Astrocyte (in vitro differentiated cells and primary cell): ENCODE measurements around the gene DYRK4. TPM values are rescaled to one million over a fixed set of nuclear protein-coding genes. Genes with fewer than 3 reads are reported as not detected.

Experiments
- DNase-seq: peaks from one replicate; pipeline ENCODE4 v3.0.0-alpha.2; 2010; ENCODE audit warnings: low read depth
- FAIRE-seq: peaks from 2 replicates; lab custom pipeline; 2011; peaks lifted over from hg19 to GRCh38; lab: Jason Lieb, UNC
- H2AFZ ChIP-seq: 2 replicates; pipeline ENCODE4 v1.6.0; 2012; ENCODE audit warnings: low read depth, low read length, inconsistent platforms
- H3K27ac ChIP-seq: 2 replicates; pipeline ENCODE4 v1.5.1; 2011; ENCODE audit warnings: low read depth, low read length, inconsistent platforms
- H3K27me3 ChIP-seq: 2 replicates; pipeline ENCODE4 v1.6.0; 2011; ENCODE audit warnings: low read length, inconsistent platforms; ENCODE audit not compliant: insufficient read depth
- H3K36me3 ChIP-seq: 2 replicates; pipeline ENCODE4 v1.5.1; 2011; ENCODE audit warnings: low read length, inconsistent platforms; ENCODE audit not compliant: insufficient read depth
- H3K4me1 ChIP-seq: 2 replicates; pipeline ENCODE4 v1.5.1; 2011; ENCODE audit warnings: low read length, inconsistent platforms; ENCODE audit not compliant: insufficient read depth
- H3K4me2 ChIP-seq: 2 replicates; pipeline ENCODE4 v1.6.0; 2012; ENCODE audit warnings: low read length, inconsistent platforms
- H3K4me3 ChIP-seq: 2 replicates; pipeline ENCODE4 v1.5.1; 2011; ENCODE audit warnings: low read depth, mild to moderate bottlenecking, low read length, inconsistent platforms; ENCODE audit not compliant: insufficient read depth
- H3K79me2 ChIP-seq: 2 replicates; pipeline ENCODE4 v1.6.0; 2012; ENCODE audit warnings: mild to moderate bottlenecking, low read length, inconsistent platforms; ENCODE audit not compliant: insufficient read depth
- H3K9ac ChIP-seq: 2 replicates; pipeline ENCODE4 v1.6.0; 2012; ENCODE audit warnings: mild to moderate bottlenecking, low read length, inconsistent platforms
- H3K9me3 ChIP-seq: 2 replicates; pipeline ENCODE4 v1.5.1; 2012; ENCODE audit warnings: low read depth, mild to moderate bottlenecking, low read length, inconsistent platforms; ENCODE audit not compliant: insufficient read depth
- H4K20me1 ChIP-seq: 2 replicates; pipeline ENCODE4 v1.6.0; 2012; ENCODE audit warnings: low read length, inconsistent platforms; ENCODE audit not compliant: insufficient read depth
- H3K27ac Mint-ChIP-seq: one replicate; pipeline ENCODE4 v1.8.0; 2021; ENCODE audit warnings: mild to moderate bottlenecking, mixed read lengths; ENCODE audit not compliant: unreplicated experiment
- H3K27me3 Mint-ChIP-seq: one replicate; pipeline ENCODE4 v1.8.0; 2021; ENCODE audit warnings: low read depth, mixed read lengths; ENCODE audit not compliant: unreplicated experiment
- H3K36me3 Mint-ChIP-seq: one replicate; pipeline ENCODE4 v1.8.0; 2021; ENCODE audit warnings: low read depth, mixed read lengths; ENCODE audit not compliant: unreplicated experiment
- H3K4me1 Mint-ChIP-seq: one replicate; pipeline ENCODE4 v1.8.0; 2021; ENCODE audit warnings: low read depth, mixed read lengths; ENCODE audit not compliant: unreplicated experiment
- H3K4me3 Mint-ChIP-seq: one replicate; pipeline ENCODE4 v1.8.0; 2021; ENCODE audit warnings: mild to moderate bottlenecking, moderate library complexity, mixed read lengths; ENCODE audit not compliant: unreplicated experiment
- H3K9me3 Mint-ChIP-seq: one replicate; pipeline ENCODE4 v1.8.0; 2021; ENCODE audit warnings: mild to moderate bottlenecking, mixed read lengths; ENCODE audit not compliant: unreplicated experiment
- EZH2 ChIP-seq: IDR thresholded peaks from 2 replicates; pipeline ENCODE4 v1.6.1; 2012; ENCODE audit warnings: mild to moderate bottlenecking, low read length, inconsistent platforms; ENCODE audit not compliant: insufficient read depth
- total RNA-seq: library from RNA; stranded (reverse); gene quantifications from 2 replicates; pipeline ENCODE4 v1.2.1, GENCODE V29; 2021
- TF ChIP-seq, protein P1 (sequence below): IDR thresholded peaks from 2 replicates; pipeline ENCODE4 v1.5.1; 2011; ENCODE audit warnings: low read depth, mild to moderate bottlenecking, inconsistent platforms, low read length, moderate library complexity; ENCODE audit not compliant: insufficient read depth

DYRK4 gene
- total RNA-seq, 1 donor from 2014 or later = 33.9 TPM

DNA sequence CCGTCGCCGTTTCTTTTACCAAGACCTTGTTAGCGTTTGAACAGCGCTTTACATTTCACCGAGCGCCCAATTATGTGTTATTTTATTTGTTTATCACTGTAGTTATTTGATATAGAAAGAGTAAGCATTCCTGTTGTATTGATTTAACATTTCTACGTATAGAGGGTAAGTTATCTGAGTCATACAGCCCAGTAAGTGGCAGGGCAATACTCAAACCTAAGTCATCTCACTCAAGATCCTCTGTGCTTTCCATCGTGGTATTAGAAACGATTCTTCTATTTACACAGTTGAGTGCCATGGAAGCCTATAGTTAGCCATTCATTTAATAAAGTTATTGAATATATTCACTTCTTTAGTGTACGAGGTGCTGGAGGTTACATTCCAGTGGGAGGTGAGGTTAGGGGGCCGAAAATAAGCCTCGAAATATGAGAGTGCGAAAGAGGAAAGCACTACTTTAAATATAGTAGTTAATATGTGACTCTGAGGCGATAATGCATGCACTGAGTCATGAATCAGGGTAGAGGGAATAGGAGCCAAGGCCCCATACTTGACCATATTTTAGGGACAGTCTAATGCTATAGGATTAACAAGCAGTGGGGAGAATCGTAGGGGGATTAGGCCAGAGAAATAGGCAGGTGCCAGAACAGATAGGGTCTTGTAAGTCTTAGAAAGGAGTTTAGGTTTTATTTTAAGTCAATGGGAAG, 22.7 kb upstream of the DYRK4 start:
- no peaks in the 10 kb centered on the region for H3K9me3 ChIP-seq
- H3K27ac Mint-ChIP-seq = peak overlapping the region; percentile 53
- peaks cover 2% of the 10 kb centered on the region for H3K36me3 ChIP-seq
- no peaks in the 10 kb centered on the region for H3K27me3 ChIP-seq
- peak overlapping the region; percentile 90 for H3K4me2 ChIP-seq
- TF ChIP-seq, protein P1, sequence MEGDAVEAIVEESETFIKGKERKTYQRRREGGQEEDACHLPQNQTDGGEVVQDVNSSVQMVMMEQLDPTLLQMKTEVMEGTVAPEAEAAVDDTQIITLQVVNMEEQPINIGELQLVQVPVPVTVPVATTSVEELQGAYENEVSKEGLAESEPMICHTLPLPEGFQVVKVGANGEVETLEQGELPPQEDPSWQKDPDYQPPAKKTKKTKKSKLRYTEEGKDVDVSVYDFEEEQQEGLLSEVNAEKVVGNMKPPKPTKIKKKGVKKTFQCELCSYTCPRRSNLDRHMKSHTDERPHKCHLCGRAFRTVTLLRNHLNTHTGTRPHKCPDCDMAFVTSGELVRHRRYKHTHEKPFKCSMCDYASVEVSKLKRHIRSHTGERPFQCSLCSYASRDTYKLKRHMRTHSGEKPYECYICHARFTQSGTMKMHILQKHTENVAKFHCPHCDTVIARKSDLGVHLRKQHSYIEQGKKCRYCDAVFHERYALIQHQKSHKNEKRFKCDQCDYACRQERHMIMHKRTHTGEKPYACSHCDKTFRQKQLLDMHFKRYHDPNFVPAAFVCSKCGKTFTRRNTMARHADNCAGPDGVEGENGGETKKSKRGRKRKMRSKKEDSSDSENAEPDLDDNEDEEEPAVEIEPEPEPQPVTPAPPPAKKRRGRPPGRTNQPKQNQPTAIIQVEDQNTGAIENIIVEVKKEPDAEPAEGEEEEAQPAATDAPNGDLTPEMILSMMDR = no peak
- no peak for TF ChIP-seq EZH2
- peak overlapping the region; percentile 99 for H3K9ac ChIP-seq
- H3K27ac ChIP-seq = peak overlapping the region; percentile 100
- no peaks in the 10 kb centered on the region for H3K9me3 Mint-ChIP-seq
- no peaks in the 10 kb centered on the region for H3K36me3 Mint-ChIP-seq
- peak overlapping the region; percentile 97 for H3K4me3 Mint-ChIP-seq
- H3K4me1 Mint-ChIP-seq = peaks cover 7% of the 10 kb centered on the region
- no peaks in the 10 kb centered on the region for H4K20me1 ChIP-seq
- peaks cover 59% of the 10 kb centered on the region for H3K79me2 ChIP-seq
- peak overlapping the region; percentile 98 for H2AFZ ChIP-seq
- no peak for DNase-seq
- FAIRE-seq = no peak
- H3K4me3 ChIP-seq = peak overlapping the region; percentile 100
- no peaks in the 10 kb centered on the region for H3K27me3 Mint-ChIP-seq
- H3K4me1 ChIP-seq = no peaks in the 10 kb centered on the region

DNA sequence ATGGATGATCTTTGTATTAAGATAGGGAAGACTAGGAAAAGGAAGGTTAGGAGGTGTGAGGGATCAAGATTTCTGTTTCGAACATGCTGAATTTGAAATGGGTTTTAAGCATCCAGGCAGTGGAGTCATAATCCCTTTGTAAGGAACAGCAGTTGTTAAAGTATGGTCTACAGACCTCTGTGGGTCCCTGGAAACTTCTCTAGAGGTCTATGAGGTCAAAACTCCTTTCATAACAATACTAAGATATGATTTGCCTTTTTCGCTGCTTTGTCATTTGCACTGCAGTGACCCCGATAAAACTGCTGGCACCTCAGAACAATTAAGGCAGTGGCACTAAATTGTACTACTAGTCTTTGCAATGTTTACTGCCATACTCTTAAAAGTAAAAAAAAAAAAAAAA, 21.8 kb upstream of the DYRK4 start:
- Histone ChIP-seq H3K79me2 (peaks cover 59% of the 10 kb centered on the region), H3K4me3 (peak overlapping the region; percentile 100), H3K36me3 (peaks cover 3% of the 10 kb centered on the region), H3K4me2 (peak overlapping the region; percentile 90), H3K4me1 (no peaks in the 10 kb centered on the region), H3K9me3 (no peaks in the 10 kb centered on the region), H3K9ac (peak overlapping the region; percentile 99), H4K20me1 (no peaks in the 10 kb centered on the region), H2AFZ (no peak overlapping the region), H3K27ac (no peak overlapping the region), H3K27me3 (no peaks in the 10 kb centered on the region)
- Mint-ChIP-seq H3K4me1 (peaks cover 7% of the 10 kb centered on the region), H3K27ac (no peak overlapping the region), H3K9me3 (no peaks in the 10 kb centered on the region), H3K36me3 (no peaks in the 10 kb centered on the region), H3K4me3 (peak overlapping the region; percentile 55), H3K27me3 (no peaks in the 10 kb centered on the region)
- no peak for TF ChIP-seq EZH2
- TF ChIP-seq, protein P1 = no peak
- FAIRE-seq = no peak
- no peak for DNase-seq

DNA sequence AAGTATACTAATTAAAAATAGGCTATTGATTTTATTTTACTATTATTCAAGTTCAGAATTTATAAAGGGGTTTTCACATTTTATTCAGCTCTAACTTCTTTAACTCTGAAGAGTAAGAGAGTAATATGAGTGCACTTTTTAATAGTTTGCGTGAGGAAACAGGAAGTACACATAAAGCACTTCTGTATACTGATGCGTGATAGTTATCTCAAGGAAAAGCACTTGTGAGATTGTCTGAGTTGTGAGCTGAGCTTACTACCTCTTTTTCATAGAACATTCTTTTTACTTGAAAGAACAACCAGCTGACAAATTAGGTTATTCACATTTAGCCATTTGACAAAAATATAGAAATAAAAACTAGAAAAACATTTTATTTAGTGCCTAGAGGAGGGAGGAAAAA, 21.4 kb upstream of the DYRK4 start:
- H3K4me1 ChIP-seq = no peaks in the 10 kb centered on the region
- no peaks in the 10 kb centered on the region for H3K9me3 ChIP-seq
- no peak overlapping the region for H3K9ac ChIP-seq
- no peaks in the 10 kb centered on the region for H3K27me3 Mint-ChIP-seq
- no peaks in the 10 kb centered on the region for H3K9me3 Mint-ChIP-seq
- no peak for TF ChIP-seq EZH2
- peaks cover 3% of the 10 kb centered on the region for H3K36me3 ChIP-seq
- FAIRE-seq (no peak), DNase-seq (no peak)
- no peak overlapping the region for H3K4me3 Mint-ChIP-seq
- peaks cover 59% of the 10 kb centered on the region for H3K79me2 ChIP-seq
- H3K27ac Mint-ChIP-seq = no peak overlapping the region
- no peak overlapping the region for H3K4me2 ChIP-seq
- no peaks in the 10 kb centered on the region for H3K27me3 ChIP-seq
- no peak overlapping the region for H3K4me3 ChIP-seq
- H3K4me1 Mint-ChIP-seq = peaks cover 7% of the 10 kb centered on the region
- no peaks in the 10 kb centered on the region for H4K20me1 ChIP-seq
- no peak overlapping the region for H3K27ac ChIP-seq
- no peak overlapping the region for H2AFZ ChIP-seq
- H3K36me3 Mint-ChIP-seq = no peaks in the 10 kb centered on the region
